Measurements from ENCODE around the gene OR9I1.

Gene OR9I1

GRCh38 chr11:58125469-58125868 lies at the start of gene OR9I1:
Gene OR9I1, minus strand, starts transcription at chr11:58125530. Its CDS starts 6,086 bp downstream, at chr11:58119444.
- no peak for ATAC-seq
- no peak for DNase-seq

- ATAC-seq: no peak
Measured at GRCh38 chr11:58165504-58166106, 40.3 kb upstream of the OR9I1 start.

GRCh38 chr11:58164990-58165389 lies 39.7 kb upstream of the OR9I1 start:
- DNase-seq: no peak
- no peak for ATAC-seq

More at GRCh38 chr11:58165504-58166106, 40.3 kb upstream of the OR9I1 start:
- no peak for DNase-seq

GRCh38 chr11:58164389-58164788 lies 39.1 kb upstream of the OR9I1 start:
- ATAC-seq (no peak), DNase-seq (no peak)

GRCh38 chr11:58152781-58153180 lies 27.5 kb upstream of the OR9I1 start:
- DNase-seq (no peak), ATAC-seq (no peak)

- no peak for DNase-seq
- no peak for ATAC-seq
Measured at GRCh38 chr11:58142761-58143160, 17.4 kb upstream of the OR9I1 start.

- ATAC-seq: no peak
- DNase-seq: no peak
Measured at GRCh38 chr11:58135171-58135570, 9.8 kb upstream of the OR9I1 start.

GRCh38 chr11:58134151-58134550 lies 8.8 kb upstream of the OR9I1 start:
- no peak for DNase-seq
- ATAC-seq: no peak

GRCh38 chr11:58133309-58134076 lies 8.2 kb upstream of the OR9I1 start:
- ATAC-seq (no peak), DNase-seq (no peak)

GRCh38 chr11:58127350-58127749 lies 2.0 kb upstream of the OR9I1 start:
- ATAC-seq: no peak
- no peak for DNase-seq

- no peak for ATAC-seq
- DNase-seq: no peak
Measured at GRCh38 chr11:58121096-58121495, 4.2 kb downstream of the OR9I1 start.

- no peak for ATAC-seq
- no peak for DNase-seq
Measured at GRCh38 chr11:58097437-58097836, 27.9 kb downstream of the OR9I1 start.

- DNase-seq (no peak), ATAC-seq (no peak)
Measured at GRCh38 chr11:58086528-58086927, 38.8 kb downstream of the OR9I1 start.

- ATAC-seq: no peak
- DNase-seq: no peak
Measured at GRCh38 chr11:58075781-58076180, 49.5 kb downstream of the OR9I1 start.

GRCh38 chr11:58070585-58070984 lies 54.7 kb downstream of the OR9I1 start:
- ATAC-seq (no peak), DNase-seq (no peak)

- no peak for DNase-seq
- no peak for ATAC-seq
Measured at GRCh38 chr11:58068655-58069054, 56.7 kb downstream of the OR9I1 start.

GRCh38 chr11:58067685-58068084 lies 57.6 kb downstream of the OR9I1 start:
- ATAC-seq (no peak), DNase-seq (no peak)

All from stimulated activated naive CD8-positive, alpha-beta T cell treated with anti-CD3 and anti-CD28 coated beads, Interleukin-15, Interleukin-2, amounts not matched to agents 100 U/mL and 50 U/mL, for 24 hours (primary cell).